ENCODE measurements around the gene PTPRD. TPM values are rescaled to one million over a fixed set of nuclear protein-coding genes. Genes with fewer than 3 reads are reported as not detected.

Gene PTPRD
- total and polyA plus RNA-seq, 2 experiments from 2014 or later: 11.5 to 58.0 TPM

GRCh38 chr9:8473244-8474020 is 2139.4 kb downstream of the PTPRD start:
- Histone ChIP-seq H3K4me1 (ENCODE audit: insufficient read depth) (peaks cover 12% of the 10 kb centered on the region), H3K79me2 (replicated peaks; ENCODE audit: insufficient read depth) (no peaks in the 10 kb centered on the region), H3K9me2 (ENCODE audit: insufficient read depth) (0 out of 2 replicates have a peak, but pooled peaks cover 6% of the 10 kb centered on the region), H3K27me3 (ENCODE audit: insufficient read depth) (no peaks in the 10 kb centered on the region), H3K36me3 (ENCODE audit: insufficient read depth) (no peaks in the 10 kb centered on the region), H3K4me2 (no peak overlapping the region), H2AFZ (no peak overlapping the region), H4K20me1 (replicated peaks; ENCODE audit: insufficient read depth) (no peaks in the 10 kb centered on the region), H3F3A (replicated peaks; ENCODE audit: low read depth) (no peaks in the 10 kb centered on the region), H3K27ac (ENCODE audit: low read depth) (no peak overlapping the region), H3K4me3 (no peak overlapping the region)
- ATAC-seq (no peak), DNase-seq (ENCODE audit: low spot score) (no peak)
- Mint-ChIP-seq H3K9me3 (no peaks in the 10 kb centered on the region; the same call in 2 of the 3 replicates), H3K27ac (no peak overlapping the region), H3K36me3 (ENCODE audit: low read depth) (no peaks in the 10 kb centered on the region; the same call in 1 of the 3 replicates), H3K27me3 (ENCODE audit: insufficient read depth, low read depth, poor library complexity) (peaks cover 1% of the 10 kb centered on the region), H3K4me3 (no peak overlapping the region), H3K4me1 (peaks cover 9% of the 10 kb centered on the region)
- TF ChIP-seq STAT1 (IDR thresholded peaks at IDR 0.05; ENCODE audit: unreplicated experiment) (no peak), CREB1 (CRISPR knock-in tag; IDR thresholded peaks at IDR 0.05; ENCODE audit: low read depth) (no peak), EZH2 (IDR thresholded peaks at IDR 0.05; ENCODE audit: low read depth, unreplicated experiment) (no peak), NANOG (IDR thresholded peaks at IDR 0.05; ENCODE audit: borderline replicate concordance) (no peak), ZNF462 (CRISPR knock-in tag; IDR thresholded peaks at IDR 0.05) (no peak), REST (IDR thresholded peaks at IDR 0.05; ENCODE audit: unreplicated experiment) (no peak), JUNB (IDR thresholded peaks at IDR 0.05; ENCODE audit: unreplicated experiment) (no peak), ZNF114 (CRISPR knock-in tag; IDR thresholded peaks at IDR 0.05) (no peak), POLR2AphosphoS5 (IDR thresholded peaks at IDR 0.05; ENCODE audit: low read depth) (no peak), ETS1 (IDR thresholded peaks at IDR 0.05) (no peak), EZH2phosphoT487 (IDR thresholded peaks at IDR 0.05; ENCODE audit: unreplicated experiment) (no peak), ZNF331 (CRISPR knock-in tag; IDR thresholded peaks at IDR 0.05; ENCODE audit: low read depth) (no peak)
- TF ChIP-seq, protein P1, sequence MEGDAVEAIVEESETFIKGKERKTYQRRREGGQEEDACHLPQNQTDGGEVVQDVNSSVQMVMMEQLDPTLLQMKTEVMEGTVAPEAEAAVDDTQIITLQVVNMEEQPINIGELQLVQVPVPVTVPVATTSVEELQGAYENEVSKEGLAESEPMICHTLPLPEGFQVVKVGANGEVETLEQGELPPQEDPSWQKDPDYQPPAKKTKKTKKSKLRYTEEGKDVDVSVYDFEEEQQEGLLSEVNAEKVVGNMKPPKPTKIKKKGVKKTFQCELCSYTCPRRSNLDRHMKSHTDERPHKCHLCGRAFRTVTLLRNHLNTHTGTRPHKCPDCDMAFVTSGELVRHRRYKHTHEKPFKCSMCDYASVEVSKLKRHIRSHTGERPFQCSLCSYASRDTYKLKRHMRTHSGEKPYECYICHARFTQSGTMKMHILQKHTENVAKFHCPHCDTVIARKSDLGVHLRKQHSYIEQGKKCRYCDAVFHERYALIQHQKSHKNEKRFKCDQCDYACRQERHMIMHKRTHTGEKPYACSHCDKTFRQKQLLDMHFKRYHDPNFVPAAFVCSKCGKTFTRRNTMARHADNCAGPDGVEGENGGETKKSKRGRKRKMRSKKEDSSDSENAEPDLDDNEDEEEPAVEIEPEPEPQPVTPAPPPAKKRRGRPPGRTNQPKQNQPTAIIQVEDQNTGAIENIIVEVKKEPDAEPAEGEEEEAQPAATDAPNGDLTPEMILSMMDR (conservative IDR thresholded peaks at IDR 0.05; ENCODE audit: low read depth in 2 of 2): no peak
